ENCODE measurements around the gene VPS37B.

Gene VPS37B

GRCh38 chr12:122861587-122861970, 34.3 kb downstream of the VPS37B start:
- no peaks in the 10 kb centered on the region for H3K4me1 ChIP-seq (ENCODE audit: control insufficient read depth, insufficient read depth, low read length)
- no peak overlapping the region for H3K9ac ChIP-seq (ENCODE audit: low read length)
- peaks cover 5% of the 10 kb centered on the region for H3K36me3 ChIP-seq (ENCODE audit: control insufficient read depth, insufficient read depth, low read length, severe bottlenecking)
- no peak for DNase-seq (ENCODE audit: low read depth)
- no peak overlapping the region for H3K4me3 ChIP-seq (ENCODE audit: low read length)
- H3K27me3 ChIP-seq (replicated peaks; ENCODE audit: control insufficient read depth, insufficient read depth, low read length): no peaks in the 10 kb centered on the region
- H3K9me3 ChIP-seq (ENCODE audit: control insufficient read depth, low read length): no peaks in the 10 kb centered on the region

- Histone ChIP-seq H3K9ac (ENCODE audit: low read length) (no peak overlapping the region), H3K4me1 (ENCODE audit: control insufficient read depth, insufficient read depth, low read length) (no peaks in the 10 kb centered on the region), H3K36me3 (ENCODE audit: control insufficient read depth, insufficient read depth, low read length, severe bottlenecking) (peaks cover 2% of the 10 kb centered on the region), H3K4me3 (ENCODE audit: low read length) (no peak overlapping the region), H3K9me3 (ENCODE audit: control insufficient read depth, low read length) (no peaks in the 10 kb centered on the region), H3K27me3 (replicated peaks; ENCODE audit: control insufficient read depth, insufficient read depth, low read length) (no peaks in the 10 kb centered on the region)
- DNase-seq (ENCODE audit: low read depth): no peak
Measured at GRCh38 chr12:122860854-122861586, 34.9 kb downstream of the VPS37B start.

GRCh38 chr12:122860040-122860853, 35.7 kb downstream of the VPS37B start:
- no peaks in the 10 kb centered on the region for H3K27me3 ChIP-seq (replicated peaks; ENCODE audit: control insufficient read depth, insufficient read depth, low read length)
- H3K36me3 ChIP-seq (ENCODE audit: control insufficient read depth, insufficient read depth, low read length, severe bottlenecking): peaks cover 2% of the 10 kb centered on the region
- peak; percentile 89 for DNase-seq (ENCODE audit: low read depth)
- no peak overlapping the region for H3K4me3 ChIP-seq (ENCODE audit: low read length)
- H3K9me3 ChIP-seq (ENCODE audit: control insufficient read depth, low read length): no peaks in the 10 kb centered on the region
- no peak overlapping the region for H3K9ac ChIP-seq (ENCODE audit: low read length)
- no peaks in the 10 kb centered on the region for H3K4me1 ChIP-seq (ENCODE audit: control insufficient read depth, insufficient read depth, low read length)

DNA sequence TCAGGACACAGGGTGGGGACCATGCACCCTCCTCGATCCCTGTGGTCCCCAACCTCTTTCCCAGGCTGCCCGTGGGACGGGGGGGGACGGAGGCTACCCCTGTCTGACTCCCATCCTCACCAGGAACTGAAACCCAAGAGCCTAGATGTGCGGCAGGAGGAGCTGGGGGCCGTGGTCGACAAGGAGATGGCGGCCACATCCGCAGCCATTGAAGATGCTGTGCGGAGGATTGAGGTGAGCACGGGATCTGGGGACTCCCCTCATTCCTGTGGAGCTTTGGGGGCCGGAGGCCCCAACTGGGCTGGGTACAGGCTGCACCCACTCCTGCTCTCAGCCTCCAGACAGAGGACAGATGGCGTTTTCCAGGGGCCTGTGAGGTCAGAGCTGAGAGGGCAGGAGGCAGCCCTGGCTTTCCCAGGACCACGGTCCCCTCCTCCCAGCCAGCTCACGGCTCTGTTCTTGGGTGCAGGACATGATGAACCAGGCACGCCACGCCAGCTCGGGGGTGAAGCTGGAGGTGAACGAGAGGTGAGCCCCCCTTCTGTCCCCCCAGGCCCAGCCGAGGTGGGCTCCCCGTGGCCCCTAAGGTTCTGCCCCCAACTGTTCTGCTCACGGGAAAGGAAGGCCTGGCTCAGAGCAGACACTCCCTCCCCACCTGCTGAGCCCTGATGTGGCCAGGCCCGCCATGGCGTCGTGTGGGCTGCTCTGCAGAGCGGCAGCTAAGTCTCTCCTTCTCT, 36.5 kb downstream of the VPS37B start:
- H3K4me3 ChIP-seq (ENCODE audit: low read length): no peak overlapping the region
- peaks cover 2% of the 10 kb centered on the region for H3K36me3 ChIP-seq (ENCODE audit: control insufficient read depth, insufficient read depth, low read length, severe bottlenecking)
- no peaks in the 10 kb centered on the region for H3K9me3 ChIP-seq (ENCODE audit: control insufficient read depth, low read length)
- no peaks in the 10 kb centered on the region for H3K27me3 ChIP-seq (replicated peaks; ENCODE audit: control insufficient read depth, insufficient read depth, low read length)
- DNase-seq (ENCODE audit: low read depth): no peak
- H3K9ac ChIP-seq (ENCODE audit: low read length): no peak overlapping the region
- H3K4me1 ChIP-seq (ENCODE audit: control insufficient read depth, insufficient read depth, low read length): no peaks in the 10 kb centered on the region

DNA sequence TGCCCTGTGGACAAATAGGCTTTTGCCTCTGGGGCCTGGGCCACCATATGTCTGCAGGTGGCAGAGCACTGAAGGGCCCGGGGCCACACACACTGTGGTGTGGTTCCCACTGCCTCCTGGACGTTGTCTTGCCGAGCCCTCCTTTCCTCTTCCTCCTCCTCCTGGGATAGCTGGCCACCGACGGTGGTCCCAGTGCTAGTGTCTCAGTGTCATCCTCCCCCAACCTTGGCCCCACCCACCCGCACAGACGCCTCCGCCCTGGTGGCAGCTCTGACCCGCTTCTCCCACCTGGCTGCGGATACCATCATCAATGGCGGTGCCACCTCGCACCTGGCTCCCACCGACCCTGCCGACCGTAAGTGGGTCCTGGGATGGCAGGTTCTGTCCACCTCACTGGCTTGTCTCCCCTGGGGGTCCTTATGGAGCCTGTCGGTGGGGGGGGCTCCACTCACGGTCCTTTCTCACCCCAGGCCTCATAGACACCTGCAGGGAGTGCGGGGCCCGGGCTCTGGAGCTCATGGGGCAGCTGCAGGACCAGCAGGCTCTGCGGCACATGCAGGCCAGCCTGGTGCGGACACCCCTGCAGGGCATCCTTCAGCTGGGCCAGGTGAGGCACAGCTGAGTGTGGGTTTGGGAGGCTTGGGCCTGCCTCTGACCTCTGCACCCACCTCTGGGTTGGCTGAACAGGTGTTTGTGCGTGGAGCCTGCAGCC, 37.2 kb downstream of the VPS37B start:
- Histone ChIP-seq H3K27me3 (replicated peaks; ENCODE audit: control insufficient read depth, insufficient read depth, low read length) (no peaks in the 10 kb centered on the region), H3K36me3 (ENCODE audit: control insufficient read depth, insufficient read depth, low read length, severe bottlenecking) (peaks cover 2% of the 10 kb centered on the region), H3K4me3 (ENCODE audit: low read length) (no peak overlapping the region), H3K4me1 (ENCODE audit: control insufficient read depth, insufficient read depth, low read length) (peaks cover under 1% of the 10 kb centered on the region), H3K9me3 (ENCODE audit: control insufficient read depth, low read length) (no peaks in the 10 kb centered on the region), H3K9ac (ENCODE audit: low read length) (no peak overlapping the region)
- no peak for DNase-seq (ENCODE audit: low read depth)

GRCh38 chr12:122858171-122858570, 37.8 kb downstream of the VPS37B start:
- H3K9ac ChIP-seq (ENCODE audit: low read length): no peak overlapping the region
- no peaks in the 10 kb centered on the region for H3K9me3 ChIP-seq (ENCODE audit: control insufficient read depth, low read length)
- peaks cover 5% of the 10 kb centered on the region for H3K4me1 ChIP-seq (ENCODE audit: control insufficient read depth, insufficient read depth, low read length)
- no peak overlapping the region for H3K4me3 ChIP-seq (ENCODE audit: low read length)
- no peaks in the 10 kb centered on the region for H3K27me3 ChIP-seq (replicated peaks; ENCODE audit: control insufficient read depth, insufficient read depth, low read length)
- no peak for DNase-seq (ENCODE audit: low read depth)
- H3K36me3 ChIP-seq (ENCODE audit: control insufficient read depth, insufficient read depth, low read length, severe bottlenecking): peaks cover 2% of the 10 kb centered on the region

GRCh38 chr12:122856999-122857671, 38.8 kb downstream of the VPS37B start:
- Histone ChIP-seq H3K4me1 (ENCODE audit: control insufficient read depth, insufficient read depth, low read length) (peaks cover 13% of the 10 kb centered on the region), H3K36me3 (ENCODE audit: control insufficient read depth, insufficient read depth, low read length, severe bottlenecking) (peaks cover 2% of the 10 kb centered on the region), H3K9ac (ENCODE audit: low read length) (no peak overlapping the region), H3K27me3 (replicated peaks; ENCODE audit: control insufficient read depth, insufficient read depth, low read length) (no peaks in the 10 kb centered on the region), H3K4me3 (ENCODE audit: low read length) (no peak overlapping the region), H3K9me3 (ENCODE audit: control insufficient read depth, low read length) (no peaks in the 10 kb centered on the region)
- DNase-seq (ENCODE audit: low read depth): no peak

DNA sequence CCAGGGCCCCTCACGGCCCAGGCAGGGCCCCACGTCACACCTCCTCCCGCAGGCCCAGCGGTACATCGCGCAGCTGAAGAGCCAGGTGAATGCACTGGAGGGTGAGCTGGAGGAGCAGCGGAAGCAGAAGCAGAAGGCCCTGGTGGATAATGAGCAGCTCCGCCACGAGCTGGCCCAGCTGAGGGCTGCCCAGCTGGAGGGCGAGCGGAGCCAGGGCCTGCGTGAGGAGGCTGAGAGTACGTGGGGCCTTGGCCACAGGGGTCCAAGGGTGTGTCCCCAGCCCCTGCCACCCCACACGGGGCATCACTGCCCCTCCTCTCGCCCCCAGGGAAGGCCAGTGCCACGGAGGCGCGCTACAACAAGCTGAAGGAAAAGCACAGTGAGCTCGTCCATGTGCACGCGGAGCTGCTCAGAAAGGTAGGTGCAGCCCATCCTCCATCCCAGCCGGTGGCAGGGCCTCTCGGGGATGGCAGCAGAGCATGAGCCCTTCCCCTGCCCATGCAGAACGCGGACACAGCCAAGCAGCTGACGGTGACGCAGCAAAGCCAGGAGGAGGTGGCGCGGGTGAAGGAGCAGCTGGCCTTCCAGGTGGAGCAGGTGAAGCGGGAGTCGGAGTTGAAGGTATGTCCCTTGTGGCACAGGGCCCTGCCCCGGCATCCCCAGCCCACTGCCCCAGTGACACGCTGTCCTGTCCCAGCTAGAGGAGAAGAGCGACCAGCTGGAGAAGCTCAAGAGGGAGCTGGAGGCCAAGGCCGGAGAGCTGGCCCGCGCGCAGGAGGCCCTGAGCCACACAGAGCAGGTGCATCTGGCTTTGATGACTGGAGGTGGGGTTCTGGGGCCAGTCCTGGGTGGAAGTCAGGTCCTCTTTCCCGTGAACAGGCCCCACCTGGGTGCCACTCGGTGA, 39.7 kb downstream of the VPS37B start:
- Histone ChIP-seq H3K9ac (ENCODE audit: low read length) (no peak overlapping the region), H3K4me3 (ENCODE audit: low read length) (no peak overlapping the region)
- DNase-seq (ENCODE audit: low read depth): no peak

GRCh38 chr12:122855071-122855829, 40.7 kb downstream of the VPS37B start:
- no peaks in the 10 kb centered on the region for H3K9me3 ChIP-seq (ENCODE audit: control insufficient read depth, low read length)
- peaks cover 20% of the 10 kb centered on the region for H3K4me1 ChIP-seq (ENCODE audit: control insufficient read depth, insufficient read depth, low read length)
- no peak overlapping the region for H3K4me3 ChIP-seq (ENCODE audit: low read length)
- no peak for DNase-seq (ENCODE audit: low read depth)
- H3K36me3 ChIP-seq (ENCODE audit: control insufficient read depth, insufficient read depth, low read length, severe bottlenecking): peaks cover 2% of the 10 kb centered on the region
- H3K9ac ChIP-seq (ENCODE audit: low read length): no peak overlapping the region
- H3K27me3 ChIP-seq (replicated peaks; ENCODE audit: control insufficient read depth, insufficient read depth, low read length): no peaks in the 10 kb centered on the region

More for the DNA sequence above, 39.7 kb downstream of the VPS37B start:
- Histone ChIP-seq H3K27me3 (replicated peaks; ENCODE audit: control insufficient read depth, insufficient read depth, low read length) (no peaks in the 10 kb centered on the region), H3K36me3 (ENCODE audit: control insufficient read depth, insufficient read depth, low read length, severe bottlenecking) (peaks cover 2% of the 10 kb centered on the region), H3K9me3 (ENCODE audit: control insufficient read depth, low read length) (no peaks in the 10 kb centered on the region), H3K4me1 (ENCODE audit: control insufficient read depth, insufficient read depth, low read length) (peaks cover 20% of the 10 kb centered on the region)

Data from adipocyte (in vitro differentiated cells).